G401 (cell line): Measurements from ENCODE around the gene TREML4. TPM values are rescaled to one million over a fixed set of nuclear protein-coding genes. Genes with fewer than 3 reads are reported as not detected.

Source experiments
- DNase-seq: peaks from one replicate; pipeline ENCODE4 v3.0.0-alpha.2; 2015; ENCODE audit warnings: low spot score
- in situ Hi-C: cut with HindIII; loops from 2 replicates; pipeline ENCODE4 v1.10.0; 2016; ENCODE audit warnings: low sequenced_read_pairs, mixed read lengths
- total RNA-seq: library from RNA; depleted of rRNA; stranded (reverse); fragments of >200 nt; shearing (Covaris generic); gene quantifications from 2 replicates; pipeline ENCODE4 v1.2.3, GENCODE V29; 2014

TREML4 gene
- total RNA-seq, 1 experiment from 2014 or later = not detected

DNA sequence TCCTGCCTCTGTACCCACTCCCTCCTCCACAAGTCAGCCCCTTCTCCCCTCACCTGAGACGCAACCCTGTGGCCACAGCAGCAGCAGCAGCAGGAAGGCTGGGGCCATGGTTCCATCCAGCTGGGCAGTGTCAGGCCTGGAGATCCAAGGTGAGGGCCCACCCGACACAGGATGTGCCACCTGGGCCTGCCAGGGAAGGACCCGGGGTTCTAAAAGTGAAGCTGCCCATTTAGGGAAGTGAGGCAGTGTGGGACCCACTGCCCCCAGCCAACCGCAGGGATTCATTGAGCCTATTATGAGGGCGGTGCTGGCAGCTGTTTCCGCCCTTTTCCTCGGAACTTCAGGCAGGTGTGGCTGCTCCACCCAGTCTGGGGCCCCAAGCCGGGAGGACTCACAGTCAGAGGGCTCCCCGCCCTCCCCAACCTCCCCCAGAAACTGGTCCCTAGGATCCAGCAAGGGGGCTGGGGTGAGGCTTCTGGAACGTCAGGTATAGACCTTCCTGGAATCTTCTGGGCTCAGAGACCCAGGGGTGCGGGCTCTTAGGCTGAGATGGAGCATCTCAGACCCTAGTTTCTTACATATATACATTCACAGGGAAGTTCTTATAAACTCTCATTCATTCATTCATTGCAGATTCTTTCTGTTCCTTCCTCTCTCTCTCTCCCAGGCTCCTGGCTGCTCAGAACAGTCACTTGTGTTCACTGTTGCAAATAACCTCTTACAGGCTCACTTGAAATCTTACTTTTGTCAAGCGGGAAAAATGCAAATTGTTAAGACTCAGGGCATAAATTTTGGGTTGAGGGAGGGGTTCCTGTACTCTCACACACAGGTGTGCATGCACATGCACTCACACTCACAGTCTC lies 27.0 kb upstream of the TREML4 start, which contains the start of gene TREML2:
TSS of gene TREML2 (minus strand) at position 249 of the 863 bp plus-strand sequence. CDS start at position 108, 141 bp downstream.
- no peak for DNase-seq
- in situ Hi-C loops = no loop called here

DNA sequence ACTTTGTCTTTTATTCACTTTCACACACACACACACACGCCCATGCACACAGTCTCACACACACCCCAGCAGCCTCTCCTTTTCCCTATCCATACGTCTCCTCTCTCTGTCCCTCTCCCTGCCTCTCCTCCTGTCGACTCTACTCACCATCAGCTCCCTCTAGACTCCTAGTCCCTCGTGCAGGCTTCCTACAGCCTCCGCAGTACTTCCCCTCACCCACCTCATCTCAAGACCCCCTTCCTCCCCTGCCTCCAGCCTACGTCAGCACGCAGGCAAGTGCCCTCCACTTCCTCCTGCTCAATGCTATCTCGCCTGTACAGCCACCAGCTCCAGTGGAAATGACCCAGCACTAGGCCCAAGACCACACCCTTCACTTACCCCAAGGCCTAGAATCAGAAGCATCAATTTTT lies 26.4 kb upstream of the TREML4 start:
- in situ Hi-C loops = no loop called here
- DNase-seq = no peak

DNA sequence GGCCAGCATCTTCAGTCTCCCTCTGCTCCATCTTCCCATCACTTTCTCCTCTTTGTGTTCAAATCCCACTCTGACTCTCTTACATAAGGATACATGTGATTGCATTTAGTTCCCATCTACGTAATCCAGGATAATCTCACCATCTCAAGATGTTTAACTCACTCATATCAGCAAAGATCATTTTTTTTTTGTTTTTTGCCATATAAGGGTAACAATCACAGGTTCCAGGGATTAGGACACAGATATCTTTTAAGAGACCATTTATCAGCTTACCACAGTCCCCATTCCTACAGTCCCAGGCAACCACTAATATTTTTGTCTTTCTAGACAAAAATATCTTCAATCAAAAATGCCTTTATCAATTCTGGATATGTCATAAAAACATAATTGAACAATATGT lies 24.0 kb upstream of the TREML4 start:
- in situ Hi-C loops = no loop called here
- no peak for DNase-seq

DNA sequence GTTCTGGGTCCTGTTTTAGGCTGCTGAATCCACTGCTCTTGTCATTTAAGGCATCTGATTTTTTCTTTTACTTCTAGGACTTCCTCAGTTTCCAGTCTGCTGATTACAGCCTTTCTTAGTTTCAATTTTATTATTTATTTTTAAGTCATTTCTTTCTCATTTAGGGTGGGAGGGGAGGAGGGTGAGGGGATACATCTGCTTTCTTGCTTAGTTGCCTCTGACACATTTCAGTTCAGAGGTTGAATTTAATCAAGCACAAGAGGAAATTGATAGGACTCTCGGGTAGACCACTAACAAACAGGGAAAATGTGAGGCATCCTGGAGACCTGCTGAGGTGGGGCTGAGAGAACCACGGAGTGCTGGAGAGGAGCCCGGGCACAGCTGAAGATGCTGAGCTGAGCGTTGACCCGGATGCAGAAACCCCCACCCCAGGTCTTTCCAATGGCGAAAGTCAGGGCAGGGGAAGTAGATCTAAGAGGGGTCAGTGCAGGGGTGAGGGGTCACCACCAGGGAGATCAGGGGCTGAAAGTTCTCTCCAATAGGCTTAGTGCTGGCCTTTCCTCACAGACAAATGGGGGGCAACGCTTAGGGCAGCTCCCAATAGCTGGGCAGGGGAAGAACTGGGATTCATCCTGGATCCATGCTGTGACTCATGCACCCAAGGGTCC lies 19.6 kb upstream of the TREML4 start:
- in situ Hi-C loops = no loop called here
- no peak for DNase-seq

DNA sequence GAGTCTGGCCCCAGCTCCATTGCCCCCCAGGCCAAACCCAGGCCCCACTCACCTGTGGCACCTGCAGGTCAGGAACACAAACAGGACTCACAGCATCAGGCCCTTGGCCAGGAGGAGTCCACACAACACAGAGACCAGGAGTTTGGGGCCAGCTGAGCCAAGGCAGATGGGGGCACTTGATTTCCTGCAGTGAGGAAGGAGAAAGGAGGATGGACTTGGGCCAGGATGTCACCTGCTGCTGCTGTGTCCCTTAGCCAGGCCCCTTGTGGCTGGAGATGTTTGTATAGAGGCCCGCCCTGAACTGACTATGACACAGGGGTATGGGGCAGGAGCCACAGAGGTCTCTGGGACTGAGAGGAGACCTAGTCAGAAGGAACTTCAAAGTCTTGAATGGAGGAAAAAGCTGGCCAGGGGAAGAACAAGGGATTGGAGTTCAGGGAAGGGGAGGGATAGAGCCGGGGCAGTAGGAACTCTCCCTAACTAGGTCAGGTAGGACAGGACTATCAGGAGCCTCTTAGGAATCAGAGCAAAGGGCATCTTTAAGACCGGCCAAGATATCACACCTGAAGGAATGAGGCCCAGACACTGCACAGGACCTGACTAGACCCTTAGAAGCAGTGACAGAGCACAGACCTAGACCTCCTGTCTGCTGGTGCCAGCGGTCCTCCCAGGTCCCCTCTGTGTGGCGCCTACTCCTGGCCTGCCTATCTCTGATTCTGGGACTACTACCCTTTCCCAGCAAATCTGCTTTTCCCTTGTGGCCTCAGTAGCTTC lies 18.4 kb upstream of the TREML4 start:
- in situ Hi-C loops = no loop called here
- no peak for DNase-seq

DNA sequence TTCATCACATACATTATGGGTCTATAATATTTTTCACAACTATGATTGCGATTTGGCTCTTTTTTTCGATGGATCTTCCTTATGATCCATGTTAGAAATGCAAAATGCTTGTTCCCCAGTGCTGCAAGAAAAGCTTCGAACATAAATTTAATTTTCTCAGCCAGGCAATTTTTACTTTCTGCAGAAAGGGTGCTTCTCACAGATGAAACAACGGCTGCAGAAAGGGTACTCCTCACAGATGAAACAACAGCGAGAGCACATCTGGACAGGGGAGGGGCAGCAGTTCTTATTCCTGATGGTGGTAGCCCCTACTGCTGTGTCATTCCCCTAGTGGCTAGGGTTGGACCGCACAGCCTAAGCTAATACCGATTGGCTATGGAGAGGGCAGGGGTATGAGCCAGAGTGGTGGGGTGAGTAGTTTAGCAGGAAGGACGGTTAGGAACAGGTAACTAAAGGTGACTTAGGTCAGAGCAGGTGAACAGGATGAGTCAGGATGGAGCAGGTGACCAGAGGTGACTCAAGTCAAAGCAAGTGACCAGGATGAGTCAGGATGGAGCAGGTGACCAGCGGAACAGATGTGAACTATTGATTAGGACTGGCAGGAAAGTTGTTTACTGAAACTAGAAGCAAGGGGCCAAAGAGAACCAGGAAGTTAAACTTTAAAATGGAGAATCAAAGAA lies 13.4 kb upstream of the TREML4 start:
- in situ Hi-C loops = no loop called here
- DNase-seq = no peak

DNA sequence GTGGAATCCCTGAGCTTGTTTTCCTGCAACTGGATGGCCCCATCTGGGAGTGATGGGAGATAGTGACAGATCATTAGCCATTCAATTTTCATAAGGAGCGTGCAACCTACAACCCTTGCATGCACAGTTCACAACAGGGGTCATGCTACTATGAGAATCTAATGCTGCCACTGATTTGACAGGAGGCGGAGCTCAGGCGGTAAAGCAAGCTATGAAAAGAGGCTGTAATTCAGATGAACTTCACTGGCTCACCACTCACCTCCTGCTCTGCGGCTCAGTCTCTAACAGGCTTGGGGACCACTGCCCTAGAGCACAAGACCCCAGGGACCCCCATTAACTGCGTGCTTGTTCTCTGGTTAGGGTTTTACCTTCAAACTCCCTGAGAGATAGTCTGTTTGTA lies 12.4 kb upstream of the TREML4 start:
- no peak for DNase-seq
- in situ Hi-C loops = no loop called here

DNA sequence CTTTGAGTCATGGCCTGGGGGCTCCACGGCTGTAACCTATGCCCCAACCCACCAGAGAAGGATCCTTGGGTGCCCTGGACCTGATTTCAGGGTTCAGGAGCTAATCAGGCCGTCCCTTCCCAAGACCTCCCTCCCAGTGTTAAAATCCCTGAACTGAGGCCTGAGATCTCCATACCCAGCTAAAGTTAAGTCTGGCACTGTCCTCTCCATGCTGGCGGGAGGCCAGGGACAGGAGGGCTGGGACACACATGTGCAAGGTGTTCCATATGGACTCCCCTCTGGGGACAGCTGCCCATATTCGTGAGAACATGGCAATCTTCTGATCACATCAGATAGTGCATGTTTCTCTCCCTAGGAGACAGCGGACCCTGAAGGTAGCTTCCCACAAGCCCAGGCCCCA lies 11.5 kb upstream of the TREML4 start:
- in situ Hi-C loops = no loop called here
- DNase-seq = no peak

DNA sequence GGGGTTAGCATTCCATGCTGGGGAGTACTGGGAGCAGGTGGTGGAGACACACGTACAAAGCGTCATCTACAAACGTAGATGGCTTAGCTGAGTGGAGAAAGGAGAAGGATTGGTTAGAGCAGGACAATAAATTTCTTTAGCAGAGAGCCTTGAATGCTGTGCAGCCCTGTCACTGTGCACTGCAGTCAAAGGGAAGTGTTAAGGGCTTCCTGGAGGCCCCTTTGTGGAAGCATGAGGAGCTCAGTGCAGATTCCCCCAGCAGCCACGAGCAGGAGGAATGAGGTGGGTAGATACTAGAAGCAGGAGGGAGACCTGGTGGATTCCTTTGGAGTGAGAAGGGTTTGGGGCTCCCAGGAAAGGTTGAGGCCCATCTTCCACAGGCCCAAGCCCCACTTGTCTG lies 6.1 kb upstream of the TREML4 start:
- DNase-seq = no peak
- in situ Hi-C loops = no loop called here

DNA sequence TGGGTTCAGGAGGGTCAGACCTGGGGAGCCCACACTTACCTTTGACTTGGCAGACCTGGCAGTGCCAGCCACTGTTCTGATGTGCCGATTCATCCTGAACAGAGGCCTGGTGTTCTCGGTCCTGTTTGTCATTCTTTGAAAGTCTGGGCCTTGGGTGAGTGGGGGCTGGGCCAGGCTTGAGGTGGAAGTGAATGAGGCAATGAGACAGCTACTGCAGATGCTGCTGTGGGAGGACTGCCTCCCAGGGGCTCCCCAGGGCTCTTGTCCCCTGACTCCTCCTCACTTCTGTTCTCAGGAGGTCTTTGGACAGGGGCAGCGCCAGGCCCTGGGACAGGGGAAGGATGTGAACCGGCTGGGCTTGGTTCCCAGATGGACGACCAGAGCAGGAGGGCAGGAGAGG lies 5.6 kb upstream of the TREML4 start:
- DNase-seq = no peak
- in situ Hi-C loops = no loop called here

DNA sequence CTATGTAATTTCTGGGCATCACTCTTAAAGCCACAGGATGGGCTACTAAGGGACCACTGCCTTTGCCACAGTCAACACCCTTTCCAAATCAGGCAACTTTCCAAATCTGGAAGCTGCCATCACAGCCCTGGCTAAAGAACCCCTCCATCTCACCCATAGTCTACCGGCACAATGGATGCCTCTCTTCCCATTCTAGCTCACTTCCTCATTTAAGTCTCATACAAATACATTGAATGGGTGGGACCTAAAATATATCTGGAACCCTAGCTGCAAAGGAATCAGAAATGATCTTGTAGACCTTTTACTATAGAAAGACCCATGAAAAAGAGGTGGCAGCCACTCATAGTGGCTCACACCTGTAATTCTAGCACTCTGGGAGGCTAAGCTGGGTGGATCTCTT lies 3.3 kb upstream of the TREML4 start:
- in situ Hi-C loops = no loop called here
- no peak for DNase-seq

DNA sequence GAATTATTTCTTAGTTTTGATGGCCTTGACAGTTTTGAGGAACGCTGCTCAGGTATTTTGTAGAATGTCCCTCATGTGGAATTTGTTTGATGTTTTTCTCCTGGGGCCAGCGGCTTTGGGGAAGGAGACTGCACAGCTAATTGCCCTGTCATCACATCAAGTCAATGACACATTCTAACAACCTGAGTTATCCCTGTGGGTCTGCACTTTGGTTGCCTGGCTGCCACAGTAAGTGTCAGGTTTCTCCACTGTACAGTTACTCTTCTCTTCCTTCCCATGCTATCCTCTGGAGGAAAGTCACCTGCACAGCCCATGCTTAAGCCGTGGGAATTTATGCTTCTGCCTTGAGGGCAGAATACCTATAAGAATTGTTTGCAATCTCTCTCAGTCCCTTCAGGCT lies 1.4 kb upstream of the TREML4 start:
- in situ Hi-C loops = no loop called here
- DNase-seq = no peak

DNA sequence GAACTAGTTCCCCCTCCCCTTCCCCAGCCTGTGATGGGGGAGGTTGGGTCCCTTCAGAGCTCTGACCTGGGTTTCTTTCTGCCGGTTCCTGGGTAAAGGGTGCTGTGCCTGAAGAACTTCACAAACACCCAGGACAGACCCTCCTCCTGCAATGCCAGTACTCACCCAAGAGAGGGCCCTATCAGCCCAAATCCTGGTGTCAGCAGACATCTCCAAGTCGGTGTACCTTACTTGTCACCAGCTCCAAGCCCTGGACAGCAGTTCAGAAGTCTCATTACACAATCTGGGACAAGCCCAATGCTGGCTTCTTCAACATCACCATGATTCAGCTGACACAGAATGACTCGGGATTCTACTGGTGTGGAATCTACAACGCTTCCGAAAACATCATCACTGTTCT lies 467 bp downstream of the TREML4 start:
- DNase-seq = no peak
- in situ Hi-C loops = no loop called here

DNA sequence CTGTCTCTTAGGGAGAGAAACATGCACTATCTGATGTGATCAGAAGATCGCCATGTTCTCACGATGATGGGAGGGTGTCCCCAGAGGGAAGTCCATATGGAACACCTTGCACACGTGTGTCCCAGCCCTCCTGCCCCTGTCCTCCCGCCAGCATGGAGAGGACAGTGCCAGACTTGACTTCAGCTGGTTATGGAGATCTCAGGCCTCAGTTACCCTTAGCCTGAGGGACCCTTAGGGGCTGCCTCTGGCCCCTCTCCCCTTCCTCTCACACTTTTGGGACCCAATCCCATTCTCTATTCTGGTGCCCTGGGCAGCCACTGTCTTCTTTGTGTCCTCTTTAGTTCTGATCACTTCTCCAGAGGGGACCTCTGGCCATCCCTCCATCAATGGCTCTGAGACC lies 1.6 kb downstream of the TREML4 start:
- no peak for DNase-seq
- in situ Hi-C loops = no loop called here

DNA sequence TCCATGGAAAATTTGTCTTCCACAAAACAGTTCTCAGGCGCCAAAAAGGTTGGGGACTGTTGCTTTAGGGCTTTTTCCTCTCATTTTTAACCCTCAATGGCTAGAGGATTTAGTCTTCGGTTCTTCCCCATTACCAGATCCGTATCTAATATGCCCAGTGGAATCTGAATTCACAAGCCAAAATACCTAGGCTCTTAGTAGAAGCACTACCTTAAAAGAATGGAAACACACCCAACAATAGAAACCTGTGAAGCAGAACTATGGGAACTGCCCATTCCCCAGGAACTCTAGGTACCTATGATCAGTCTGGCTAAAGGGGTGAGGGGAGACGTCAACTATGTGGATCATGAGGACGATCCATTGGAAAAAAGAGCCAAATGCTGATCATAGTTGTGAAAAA lies 3.1 kb downstream of the TREML4 start:
- in situ Hi-C loops = no loop called here

DNA sequence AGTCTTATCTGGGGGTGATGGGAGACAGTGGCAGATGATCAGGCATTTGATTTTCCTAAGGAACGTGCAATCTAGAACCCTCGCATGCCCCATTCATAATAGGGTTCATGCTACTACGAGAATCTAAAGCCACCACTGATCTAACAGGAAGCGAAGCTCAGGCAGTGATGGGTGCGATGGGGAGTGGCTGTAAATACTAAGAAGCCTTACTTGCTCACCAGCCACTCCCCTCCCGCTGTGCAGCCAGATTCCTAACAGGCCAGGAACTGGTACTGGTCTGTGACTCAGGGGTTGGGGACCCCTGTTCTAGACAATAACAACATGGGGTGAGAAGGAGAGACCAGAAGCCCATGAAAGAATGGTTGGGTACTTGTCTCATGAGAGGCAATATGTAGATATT lies 4.5 kb downstream of the TREML4 start:
- in situ Hi-C loops = no loop called here
- DNase-seq = no peak

More for the DNA sequence above, 3.1 kb downstream of the TREML4 start:
- no peak for DNase-seq

DNA sequence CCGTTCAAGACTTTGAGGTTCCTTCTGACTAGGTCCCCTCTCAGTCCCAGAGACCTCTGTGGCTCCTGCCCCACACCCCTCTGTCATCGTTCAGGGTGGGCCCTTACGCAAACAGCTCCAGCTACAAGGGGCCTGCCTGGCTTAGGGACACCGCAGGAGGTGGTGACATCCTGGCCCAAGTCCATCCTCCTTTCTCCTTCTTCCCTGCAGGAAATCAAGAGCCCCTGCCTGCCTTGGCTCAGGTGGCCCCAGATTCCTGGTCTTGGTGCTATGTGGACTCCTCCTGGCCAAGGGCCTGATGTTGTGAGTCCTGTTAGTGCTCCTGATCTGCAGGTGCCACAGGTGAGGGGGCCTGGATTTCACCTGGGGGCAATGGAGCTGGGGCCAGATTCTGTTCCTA lies 8.1 kb downstream of the TREML4 start:
- in situ Hi-C loops = no loop called here

DNA sequence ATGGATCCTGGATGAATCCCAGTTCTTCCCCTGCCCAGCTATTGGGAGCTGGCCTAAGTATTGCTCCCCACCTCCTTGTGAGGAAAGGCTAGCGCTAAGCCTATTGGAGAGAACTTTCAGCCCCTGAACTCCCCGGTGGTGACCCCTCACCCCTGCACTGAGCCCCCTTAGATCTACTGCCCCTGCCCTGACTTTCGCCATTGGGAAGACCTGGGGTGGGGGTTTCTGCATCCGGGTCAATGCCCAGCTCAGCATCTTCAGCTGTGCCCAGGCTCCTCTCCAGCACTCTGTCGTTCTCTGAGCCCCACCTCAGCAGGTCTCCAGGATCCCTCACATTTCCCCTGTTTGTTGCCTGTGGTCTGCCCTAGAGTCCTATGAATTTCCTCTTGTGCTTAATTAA lies 9.0 kb downstream of the TREML4 start:
- in situ Hi-C loops = no loop called here
- no peak for DNase-seq

More for the DNA sequence above, 8.1 kb downstream of the TREML4 start:
- DNase-seq = no peak

DNA sequence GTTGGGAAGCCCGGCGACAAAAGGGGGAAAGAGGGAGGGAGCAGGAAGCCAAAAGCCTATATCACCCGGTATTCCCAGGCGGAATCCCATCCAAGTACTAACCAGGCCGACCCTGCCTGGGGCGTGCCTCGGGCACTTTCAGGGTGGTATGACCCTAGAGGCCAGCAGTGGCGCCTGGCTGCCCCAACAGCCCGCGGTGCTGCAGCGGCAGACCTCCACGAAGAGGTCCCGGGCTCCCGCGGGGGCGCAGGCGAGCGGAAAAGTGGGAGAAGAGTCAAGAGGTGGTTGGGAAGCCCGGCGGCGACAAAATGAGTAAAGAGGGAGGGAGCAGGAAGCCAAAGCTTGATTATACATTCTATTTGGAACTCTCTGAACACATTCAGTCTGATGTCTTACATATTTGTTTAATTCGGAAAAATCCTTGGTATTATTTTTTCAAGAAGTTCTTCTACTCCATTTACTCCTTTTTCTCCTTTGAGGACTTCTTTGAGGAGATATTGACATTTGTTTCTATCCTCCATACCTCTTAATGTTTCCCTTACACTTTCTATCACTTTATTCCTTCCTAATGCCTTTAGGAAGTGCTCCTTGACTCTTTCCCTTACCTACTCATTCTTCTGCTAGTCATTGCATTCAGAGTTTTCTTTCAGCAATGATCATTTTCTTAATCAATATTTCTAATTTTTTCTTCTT lies 11.5 kb downstream of the TREML4 start:
- in situ Hi-C loops = no loop called here
- no peak for DNase-seq
